NCI-H2227 (cell line): ENCODE measurements around the gene CEMP1.
A peak's percentile ranks its signal among the peaks of the same experiment; 100 is the strongest.

Experiments used
- DNase-seq: peaks from one replicate; lab custom pipeline; 2025; ENCODE audit not compliant: unreplicated experiment; lab: John Stamatoyannopoulos, UW

The CEMP1 gene

DNA sequence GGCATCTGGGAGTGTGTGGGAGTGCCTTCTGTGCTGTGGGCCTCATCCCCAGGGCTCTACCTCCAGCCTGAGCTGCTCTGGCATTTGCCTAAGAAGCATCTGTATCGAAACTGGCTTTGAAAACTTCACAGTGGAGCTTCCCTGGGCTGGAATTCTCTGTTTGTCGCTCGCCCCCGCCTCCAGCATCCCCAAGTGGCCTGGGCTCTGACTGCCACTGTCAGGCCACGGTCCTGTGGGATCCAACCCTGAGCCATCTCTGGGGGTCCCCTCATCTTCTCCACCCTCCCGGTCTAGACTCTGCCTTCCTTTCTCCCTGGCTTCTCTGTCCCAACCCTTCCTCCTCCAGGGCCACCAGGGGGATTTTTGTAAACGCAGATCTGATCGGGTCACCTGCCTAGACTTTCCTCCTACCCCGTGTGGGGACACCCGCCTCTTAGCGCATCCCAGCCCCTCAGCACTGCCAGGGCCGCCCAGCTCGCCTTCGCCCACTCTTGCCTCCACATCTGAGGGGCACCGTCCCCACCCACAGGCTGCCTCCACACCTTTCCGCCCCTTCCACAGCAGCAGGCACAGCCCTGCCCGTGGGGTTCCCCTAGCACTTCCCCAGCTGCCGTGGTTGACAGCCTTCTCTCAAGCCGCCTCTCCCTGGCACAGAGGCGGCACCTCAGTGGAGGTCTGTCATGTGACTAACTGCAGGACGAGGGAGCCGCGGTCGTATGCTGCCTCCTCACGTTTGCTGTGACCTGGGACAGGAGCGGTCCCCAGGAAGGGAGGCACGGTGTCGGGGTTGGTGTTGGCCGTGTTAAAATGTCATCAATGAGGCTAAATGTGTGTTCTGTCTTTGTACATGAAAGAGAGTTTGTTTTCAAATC lies 44.3 kb downstream of the CEMP1 start:
- peak; percentile 51 for DNase-seq

GRCh38 chr16:2485811-2486507 lies 45.2 kb downstream of the CEMP1 start:
- no peak for DNase-seq

GRCh38 chr16:2484898-2485508 lies 46.2 kb downstream of the CEMP1 start:
- DNase-seq: no peak

DNA sequence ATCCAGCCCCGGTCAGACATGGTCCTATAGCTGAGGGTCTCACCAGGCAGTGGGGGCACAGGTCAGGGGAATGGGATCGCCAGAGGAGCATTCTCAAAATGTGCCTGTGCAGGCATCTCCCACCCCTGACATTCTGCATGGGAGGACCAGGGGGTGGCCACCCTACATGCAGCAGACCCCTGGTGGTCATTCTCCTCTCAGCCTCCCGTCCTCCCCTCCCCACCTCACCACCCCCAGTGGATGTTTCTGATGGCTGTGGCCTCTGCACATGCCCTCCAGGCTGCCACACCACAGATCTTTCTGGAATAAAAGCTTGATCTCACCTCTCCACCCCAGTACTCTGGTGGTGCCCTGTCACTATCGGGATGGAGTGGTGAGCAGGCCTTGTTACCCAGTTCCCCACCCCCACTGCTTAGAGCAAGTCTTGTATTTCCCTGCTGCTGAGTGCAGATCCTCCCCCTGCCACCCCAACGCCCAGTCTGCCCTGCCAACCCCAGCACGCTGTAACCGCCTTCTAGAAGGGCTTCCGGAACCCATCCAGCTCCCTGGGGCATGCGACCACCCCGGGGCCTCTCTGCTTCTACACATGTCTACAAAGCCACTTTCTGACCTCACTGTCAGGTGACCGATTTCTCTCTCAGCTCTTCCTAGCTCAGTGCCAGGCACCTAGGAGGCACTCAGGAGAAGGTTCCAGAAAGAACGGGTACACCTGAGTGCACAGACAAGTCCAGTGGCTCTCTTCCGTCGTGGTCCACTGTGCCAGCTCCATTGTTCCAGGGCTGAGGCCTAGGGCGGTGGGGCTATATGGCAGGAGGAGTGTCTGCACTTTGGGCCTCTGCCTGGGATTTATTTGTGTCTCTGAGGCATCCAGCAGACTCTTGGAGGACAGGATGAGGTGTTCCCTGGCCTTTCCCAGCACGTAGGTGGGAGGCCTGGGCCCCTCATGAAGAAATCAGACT lies 47.0 kb downstream of the CEMP1 start:
- DNase-seq: no peak

DNA sequence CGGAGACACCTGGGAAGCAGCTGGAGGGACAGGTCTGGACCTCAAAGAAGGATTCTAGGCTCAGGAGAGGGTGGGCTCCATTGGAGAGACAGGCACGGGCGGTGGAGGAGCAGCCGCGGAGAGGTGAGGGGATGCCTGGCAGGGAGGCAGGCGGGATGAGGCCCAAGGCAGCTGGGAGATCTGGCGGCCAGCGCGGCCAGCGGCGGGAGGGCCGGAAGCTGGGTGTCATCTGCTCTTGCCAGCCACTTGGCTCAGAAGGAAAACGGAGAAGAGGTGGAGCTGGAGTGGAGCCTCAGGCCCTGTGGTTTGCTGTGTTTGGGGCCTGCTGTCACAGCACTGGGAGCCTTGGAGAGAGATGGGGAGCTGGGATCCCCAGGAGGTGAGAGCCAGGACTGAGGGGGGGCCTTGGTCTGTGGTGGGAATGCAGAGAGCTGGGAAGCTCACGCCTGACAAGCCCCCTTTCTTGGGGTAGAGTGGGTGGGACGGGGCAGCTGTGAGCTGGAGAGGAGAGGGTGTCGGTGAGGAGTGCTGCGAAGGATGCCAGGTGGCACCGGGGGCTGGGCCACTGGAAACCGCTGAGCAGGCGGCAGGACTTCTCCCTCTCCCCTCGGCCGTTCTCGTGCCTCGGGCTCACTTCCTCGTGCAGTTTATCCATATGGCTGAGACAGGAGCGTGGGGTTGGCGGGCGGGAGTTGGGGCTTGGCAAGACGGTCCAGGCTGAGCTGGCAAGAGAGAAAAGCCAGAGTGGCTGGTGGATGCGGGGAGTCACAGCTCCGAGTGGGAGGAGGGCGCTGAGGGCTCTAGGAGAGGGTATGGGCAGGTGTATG lies 48.3 kb downstream of the CEMP1 start:
- DNase-seq: peak; percentile 53

GRCh38 chr16:2482249-2482648 lies 49.0 kb downstream of the CEMP1 start:
- DNase-seq: no peak

DNA sequence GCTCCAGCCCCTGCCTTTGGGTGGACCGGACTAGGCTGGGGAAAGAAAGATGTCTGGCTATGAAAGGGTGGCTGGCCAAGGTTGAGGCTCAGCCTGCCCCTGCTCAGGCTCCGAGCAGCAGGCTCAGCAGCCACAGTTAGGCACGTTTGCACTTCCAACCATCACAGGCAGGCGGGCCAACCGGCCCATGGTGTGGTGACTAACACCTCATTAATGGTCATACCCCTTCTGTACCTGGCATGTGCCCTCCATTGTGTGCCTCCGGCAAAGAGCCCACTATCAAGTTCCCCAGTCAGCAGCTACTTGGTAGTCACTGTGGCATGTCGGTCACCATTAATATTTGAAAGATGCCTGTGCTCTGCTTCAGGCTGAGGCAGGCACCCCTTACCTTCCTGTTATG lies 49.5 kb downstream of the CEMP1 start:
- no peak for DNase-seq

GRCh38 chr16:2480948-2481347 lies 50.3 kb downstream of the CEMP1 start:
- no peak for DNase-seq
